PFSK-1 (cell line): ENCODE measurements around the gene HEG1.

Experiments used
- SIN3A ChIP-seq: IDR thresholded peaks from 2 replicates; pipeline ENCODE4 v1.6.1; 2012; ENCODE audit warnings: mild to moderate bottlenecking, low read length, moderate library complexity, borderline replicate concordance; ENCODE audit not compliant: insufficient read depth
- TF ChIP-seq, protein P1 (sequence below), 2 experiments: IDR thresholded peaks; 2 replicates each; pipeline versions ENCODE4 v1.6.1 to v1.8.0; 2011 to 2012; ENCODE audit warnings: low read depth in 2 of 2, low read length in 2 of 2, control low read depth in 1 of 2, inconsistent platforms in 1 of 2, mild to moderate bottlenecking in 1 of 2, moderate library complexity in 1 of 2; ENCODE audit not compliant: insufficient read depth in 1 of 2

DNA sequence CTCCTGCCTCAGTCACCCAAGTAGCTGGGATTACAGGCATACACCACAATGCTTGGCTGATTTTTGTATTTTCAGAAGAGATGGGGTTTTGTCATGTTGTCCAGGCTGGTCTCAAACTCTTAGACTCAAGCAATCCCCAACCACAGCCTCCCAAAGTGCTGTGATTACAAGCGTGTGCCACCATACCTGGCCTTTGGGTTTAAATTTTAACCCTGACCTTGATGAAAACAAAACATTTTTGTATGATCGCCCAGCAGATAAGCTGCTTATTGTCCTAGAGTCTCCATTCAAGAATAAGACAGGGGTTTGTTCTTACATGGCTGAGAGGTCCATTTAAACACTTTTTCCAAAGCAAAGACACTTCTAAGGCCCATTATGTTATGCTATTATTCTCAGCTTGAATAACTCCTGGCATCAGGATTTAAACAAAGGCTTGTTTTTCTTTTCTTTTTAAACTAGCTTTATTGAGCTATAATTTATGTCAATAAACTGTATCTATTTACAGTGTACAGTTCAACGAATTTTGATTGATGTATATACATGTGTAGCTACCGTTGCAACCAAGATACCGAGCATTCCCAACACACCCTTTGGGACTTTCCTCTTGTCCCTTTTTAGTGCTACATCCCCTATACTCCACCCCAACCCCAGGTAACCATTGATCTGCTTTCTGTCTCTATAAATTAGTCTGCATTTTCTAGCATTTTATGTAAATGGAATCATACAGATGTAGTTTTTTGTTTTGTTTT lies 119.8 kb downstream of the HEG1 start:
- TF ChIP-seq, protein P1, sequence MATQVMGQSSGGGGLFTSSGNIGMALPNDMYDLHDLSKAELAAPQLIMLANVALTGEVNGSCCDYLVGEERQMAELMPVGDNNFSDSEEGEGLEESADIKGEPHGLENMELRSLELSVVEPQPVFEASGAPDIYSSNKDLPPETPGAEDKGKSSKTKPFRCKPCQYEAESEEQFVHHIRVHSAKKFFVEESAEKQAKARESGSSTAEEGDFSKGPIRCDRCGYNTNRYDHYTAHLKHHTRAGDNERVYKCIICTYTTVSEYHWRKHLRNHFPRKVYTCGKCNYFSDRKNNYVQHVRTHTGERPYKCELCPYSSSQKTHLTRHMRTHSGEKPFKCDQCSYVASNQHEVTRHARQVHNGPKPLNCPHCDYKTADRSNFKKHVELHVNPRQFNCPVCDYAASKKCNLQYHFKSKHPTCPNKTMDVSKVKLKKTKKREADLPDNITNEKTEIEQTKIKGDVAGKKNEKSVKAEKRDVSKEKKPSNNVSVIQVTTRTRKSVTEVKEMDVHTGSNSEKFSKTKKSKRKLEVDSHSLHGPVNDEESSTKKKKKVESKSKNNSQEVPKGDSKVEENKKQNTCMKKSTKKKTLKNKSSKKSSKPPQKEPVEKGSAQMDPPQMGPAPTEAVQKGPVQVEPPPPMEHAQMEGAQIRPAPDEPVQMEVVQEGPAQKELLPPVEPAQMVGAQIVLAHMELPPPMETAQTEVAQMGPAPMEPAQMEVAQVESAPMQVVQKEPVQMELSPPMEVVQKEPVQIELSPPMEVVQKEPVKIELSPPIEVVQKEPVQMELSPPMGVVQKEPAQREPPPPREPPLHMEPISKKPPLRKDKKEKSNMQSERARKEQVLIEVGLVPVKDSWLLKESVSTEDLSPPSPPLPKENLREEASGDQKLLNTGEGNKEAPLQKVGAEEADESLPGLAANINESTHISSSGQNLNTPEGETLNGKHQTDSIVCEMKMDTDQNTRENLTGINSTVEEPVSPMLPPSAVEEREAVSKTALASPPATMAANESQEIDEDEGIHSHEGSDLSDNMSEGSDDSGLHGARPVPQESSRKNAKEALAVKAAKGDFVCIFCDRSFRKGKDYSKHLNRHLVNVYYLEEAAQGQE (IDR thresholded peaks at IDR 0.05; ENCODE audit: insufficient read depth in 1 of 2, low read depth in 2 of 2, low read length in 2 of 2), result no peak
- no peak for TF ChIP-seq SIN3A
